ENCODE results near the gene RREB1.
"Not testable (repeated sequence)": the region's sequence is repeated elsewhere in the genome, so short reads cannot be mapped to it uniquely, and the experiment has no call there.

Gene RREB1

GRCh38 chr6:7261032-7261841 is 153.5 kb downstream of the RREB1 start:
- peaks cover 47% of the 10 kb centered on the region for H3K4me1 Mint-ChIP-seq
- peaks cover 3% of the 10 kb centered on the region for H3K27me3 Mint-ChIP-seq (ENCODE audit: low read depth, poor library complexity)
- peak overlapping the region; percentile 94 for H3K27ac Mint-ChIP-seq
- peak overlapping the region; percentile 87 for H3K4me3 Mint-ChIP-seq
- H3K36me3 Mint-ChIP-seq (ENCODE audit: low read depth): peaks cover 5% of the 10 kb centered on the region
- DNase-seq: peak; percentile 89
- TF ChIP-seq CTCF (IDR thresholded peaks at IDR 0.05): no peak
- H3K9me3 Mint-ChIP-seq: peaks cover 21% of the 10 kb centered on the region

- Mint-ChIP-seq H3K27me3 (ENCODE audit: low read depth, poor library complexity) (peaks cover 3% of the 10 kb centered on the region), H3K27ac (no peak overlapping the region), H3K4me3 (peak overlapping the region; percentile 87), H3K9me3 (peaks cover 20% of the 10 kb centered on the region), H3K4me1 (peaks cover 47% of the 10 kb centered on the region), H3K36me3 (ENCODE audit: low read depth) (no peaks in the 10 kb centered on the region)
- TF ChIP-seq CTCF (IDR thresholded peaks at IDR 0.05): no peak
- peak; percentile 32 for DNase-seq
These were observed 154.2 kb downstream of the RREB1 start for GRCh38 chr6:7261852-7262461.

DNA sequence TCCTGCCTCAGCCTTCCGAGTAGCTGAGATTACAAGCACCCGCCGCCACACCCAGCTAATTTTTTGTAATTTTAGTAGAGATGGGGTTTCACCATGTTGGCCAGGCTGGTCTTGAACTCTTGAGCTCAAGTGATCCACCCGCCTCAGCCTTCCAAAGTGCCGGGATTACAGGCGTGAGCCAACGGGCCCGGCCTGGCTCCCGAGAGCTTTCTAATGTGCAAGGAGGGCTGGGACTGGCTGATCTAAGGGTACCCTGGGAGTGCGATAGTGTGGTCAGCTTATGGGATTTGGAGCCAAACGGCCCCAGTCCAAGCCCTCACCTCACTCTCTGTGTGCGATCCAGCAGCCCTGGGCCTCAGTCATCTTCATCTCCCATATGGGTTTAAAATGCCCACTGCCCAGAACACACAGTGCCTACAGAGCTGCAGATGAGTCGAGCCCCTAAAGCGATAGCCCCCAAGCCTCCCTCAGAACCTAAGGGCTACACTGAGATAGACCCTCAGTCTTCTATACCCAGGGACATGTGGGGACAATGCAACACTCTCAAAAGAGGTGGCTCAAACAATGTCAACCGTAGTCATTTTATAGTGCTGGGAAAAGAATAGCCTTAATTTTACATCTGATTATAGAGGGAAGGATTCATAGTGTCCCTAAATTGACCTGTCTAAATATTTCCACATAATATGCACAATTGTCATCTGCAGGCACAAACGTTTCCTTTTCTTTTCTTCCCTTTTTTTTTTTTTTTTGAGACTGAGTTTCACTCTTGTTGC is 155.2 kb downstream of the RREB1 start:
- H3K9me3 Mint-ChIP-seq: peaks cover 15% of the 10 kb centered on the region
- TF ChIP-seq CTCF (IDR thresholded peaks at IDR 0.05): no peak
- no peak overlapping the region for H3K27ac Mint-ChIP-seq
- H3K36me3 Mint-ChIP-seq (ENCODE audit: low read depth): no peaks in the 10 kb centered on the region
- peak overlapping the region; percentile 87 for H3K4me3 Mint-ChIP-seq
- H3K27me3 Mint-ChIP-seq (ENCODE audit: low read depth, poor library complexity): peaks cover 3% of the 10 kb centered on the region
- H3K4me1 Mint-ChIP-seq: peaks cover 46% of the 10 kb centered on the region
- DNase-seq: no peak

DNA sequence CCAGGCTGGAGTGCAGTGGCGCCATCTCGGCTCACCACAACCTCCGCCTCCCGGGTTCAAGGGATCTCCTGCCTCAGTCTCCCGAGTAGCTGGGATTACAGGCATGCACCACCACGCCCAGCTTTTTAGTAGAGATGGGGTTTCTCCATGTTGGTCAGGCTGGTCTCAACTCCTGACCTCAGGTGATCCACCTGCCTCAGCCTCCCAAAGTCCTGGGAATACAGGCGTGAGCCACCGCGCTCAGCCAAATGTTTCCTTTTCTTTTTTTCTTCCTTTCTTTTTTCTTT is 155.7 kb downstream of the RREB1 start:
- not testable (repeated sequence) for H3K27me3 Mint-ChIP-seq (ENCODE audit: low read depth, poor library complexity); DNase-seq; H3K27ac Mint-ChIP-seq; H3K36me3 Mint-ChIP-seq (ENCODE audit: low read depth); H3K4me3 Mint-ChIP-seq
- peaks cover 12% of the 10 kb centered on the region for H3K9me3 Mint-ChIP-seq
- H3K4me1 Mint-ChIP-seq: peaks cover 40% of the 10 kb centered on the region

- TF ChIP-seq CTCF (IDR thresholded peaks at IDR 0.05): no peak
- H3K36me3 Mint-ChIP-seq (ENCODE audit: low read depth): no peaks in the 10 kb centered on the region
- H3K4me3 Mint-ChIP-seq: no peak overlapping the region
- no peak for DNase-seq
- H3K9me3 Mint-ChIP-seq: peaks cover 12% of the 10 kb centered on the region
- H3K4me1 Mint-ChIP-seq: peaks cover 35% of the 10 kb centered on the region
- peaks cover 3% of the 10 kb centered on the region for H3K27me3 Mint-ChIP-seq (ENCODE audit: low read depth, poor library complexity)
- H3K27ac Mint-ChIP-seq: no peak overlapping the region
These were observed 156.3 kb downstream of the RREB1 start for GRCh38 chr6:7264041-7264440.

- H3K9me3 Mint-ChIP-seq: peaks cover 12% of the 10 kb centered on the region
- H3K4me1 Mint-ChIP-seq: peaks cover 27% of the 10 kb centered on the region
- no peaks in the 10 kb centered on the region for H3K36me3 Mint-ChIP-seq (ENCODE audit: low read depth)
- no peak for DNase-seq
- peaks cover 3% of the 10 kb centered on the region for H3K27me3 Mint-ChIP-seq (ENCODE audit: low read depth, poor library complexity)
- no peak overlapping the region for H3K27ac Mint-ChIP-seq
- H3K4me3 Mint-ChIP-seq: no peak overlapping the region
- no peak for TF ChIP-seq CTCF (IDR thresholded peaks at IDR 0.05)
These were observed 157.1 kb downstream of the RREB1 start for GRCh38 chr6:7264686-7265384.

GRCh38 chr6:7265385-7265726 is 157.6 kb downstream of the RREB1 start:
- not testable (repeated sequence) for H3K36me3 Mint-ChIP-seq (ENCODE audit: low read depth); H3K27me3 Mint-ChIP-seq (ENCODE audit: low read depth, poor library complexity); DNase-seq; H3K4me3 Mint-ChIP-seq; H3K27ac Mint-ChIP-seq
- Mint-ChIP-seq H3K4me1 (peaks cover 22% of the 10 kb centered on the region), H3K9me3 (peaks cover 12% of the 10 kb centered on the region)

Measured in nephron progenitor cell (in vitro differentiated cells).